B cell (primary cell): ENCODE measurements around the gene GPC5. TPM values are rescaled to one million over a fixed set of nuclear protein-coding genes. Genes with fewer than 3 reads are reported as not detected.

Experiments
- ATAC-seq: fragments of 200-7000 bp; cut with Tn5 transposase; one replicate; pipeline ENCODE4 v1.10.0; 2021; ENCODE audit warnings: low read depth, mild to moderate bottlenecking, moderate number of reproducible peaks, moderate library complexity
- CTCF ChIA-PET: fragments of 350-600 bp; sonication (Branson Sonifier 250); formaldehyde crosslinking; loops from one replicate; lab custom pipeline; 2021; ENCODE audit warnings: antibody characterized with exemption, inconsistent platforms; lab: Charles Lee
- POLR2A ChIA-PET: fragments of 350-600 bp; sonication (Branson Sonifier 250); formaldehyde crosslinking; loops from one replicate; lab custom pipeline; 2021; ENCODE audit warnings: antibody characterized with exemption; lab: Charles Lee
- DNase-seq: peaks from one replicate; pipeline ENCODE4 v3.0.0; 2013
- H2AFZ ChIP-seq: 2 replicates; pipeline ENCODE4 v1.6.1; 2012; ENCODE audit warnings: mild to moderate bottlenecking, low read depth, low read length; ENCODE audit not compliant: insufficient read depth, poor library complexity, severe bottlenecking
- H3K27ac ChIP-seq, 2 donors: 1 replicate in 1 of 2; 2 replicates in 1 of 2; pipeline ENCODE4 v1.5.1; 2012 to 2013; ENCODE audit warnings: low read length in 2 of 2, mild to moderate bottlenecking in 2 of 2, moderate library complexity in 1 of 2
- H3K27me3 ChIP-seq, 4 experiments: fragments of 200-600 bp in 1 of 4; sonication (generic) in 1 of 4; replicated peaks in 1 of 4; 1 replicate in 2 of 4; 2 replicates in 2 of 4; pipeline versions ENCODE4 v1.6.1 to v1.7.0; 2013 to 2016; ENCODE audit warnings: low read length in 3 of 4, mild to moderate bottlenecking in 2 of 4, mixed read lengths in 1 of 4, moderate library complexity in 1 of 4; ENCODE audit not compliant: insufficient read depth in 4 of 4, control insufficient read depth in 3 of 4; ENCODE audit errors: control extremely low read depth in 1 of 4
- H3K36me3 ChIP-seq, 2 experiments: replicated peaks in 1 of 2; 1 replicate in 1 of 2; 2 replicates in 1 of 2; pipeline versions ENCODE4 v1.6.1 to v1.7.1; 2013; ENCODE audit warnings: low read length in 1 of 2; ENCODE audit not compliant: insufficient read depth in 2 of 2, control insufficient read depth in 1 of 2; ENCODE audit errors: control extremely low read depth in 1 of 2, extremely low read depth in 1 of 2
- H3K4me1 ChIP-seq, 2 donors: fragments of 200-600 bp in 1 of 2; sonication (generic) in 1 of 2; 1 replicate in 1 of 2; 2 replicates in 1 of 2; pipeline versions ENCODE4 v1.5.1 to v1.6.1; 2013 to 2017; ENCODE audit warnings: low read length in 2 of 2; ENCODE audit not compliant: control insufficient read depth in 2 of 2, insufficient read depth in 2 of 2
- H3K4me2 ChIP-seq: replicated peaks from 2 replicates; pipeline ENCODE3; 2012; ENCODE audit warnings: mild to moderate bottlenecking, low read depth, low read length; ENCODE audit not compliant: poor library complexity, severe bottlenecking
- H3K4me3 ChIP-seq, 5 experiments: fragments of 200-600 bp in 1 of 5; sonication (generic) in 1 of 5; 1 replicate in 3 of 5; 2 replicates in 2 of 5; pipeline versions ENCODE4 v1.5.1 to v1.7.0; 2011 to 2016; ENCODE audit warnings: low read length in 4 of 5, mild to moderate bottlenecking in 4 of 5, low read depth in 2 of 5, control low read depth in 1 of 5, moderate library complexity in 1 of 5; ENCODE audit not compliant: insufficient read depth in 1 of 5; ENCODE audit errors: control extremely low read depth in 1 of 5, extremely low read depth in 1 of 5
- H3K79me2 ChIP-seq: fragments of 200-600 bp; sonication (generic); one replicate; pipeline ENCODE4 v1.6.0; 2016; ENCODE audit warnings: low read length; ENCODE audit not compliant: control insufficient read depth, insufficient read depth
- H3K9ac ChIP-seq: fragments of 200-600 bp; sonication (generic); 2 replicates; pipeline ENCODE4 v1.6.1; 2017; ENCODE audit warnings: mild to moderate bottlenecking, low read length, moderate library complexity
- H3K9me3 ChIP-seq, 3 donors: one replicate each; pipeline versions ENCODE4 v1.6.1 to v1.7.1; 2013; ENCODE audit warnings: low read length in 2 of 3; ENCODE audit not compliant: control insufficient read depth in 2 of 3, insufficient read depth in 1 of 3; ENCODE audit errors: control extremely low read depth in 1 of 3
- H4K20me1 ChIP-seq: 2 replicates; pipeline ENCODE4 v1.6.0; 2012; ENCODE audit warnings: mild to moderate bottlenecking, low read length; ENCODE audit not compliant: insufficient read depth, control insufficient read depth, poor library complexity, severe bottlenecking
- H3K27ac Mint-ChIP-seq: one replicate; pipeline ENCODE4 v1.8.0; 2021; ENCODE audit warnings: mixed read lengths
- H3K27me3 Mint-ChIP-seq: one replicate; pipeline ENCODE4 v1.8.0; 2021; ENCODE audit warnings: mixed read lengths
- H3K4me1 Mint-ChIP-seq: one replicate; pipeline ENCODE4 v1.8.0; 2021; ENCODE audit warnings: mixed read lengths
- H3K4me3 Mint-ChIP-seq: one replicate; pipeline ENCODE4 v1.8.0; 2021; ENCODE audit warnings: mixed read lengths
- H3K9me3 Mint-ChIP-seq: one replicate; pipeline ENCODE4 v1.8.0; 2022; ENCODE audit warnings: mixed read lengths; ENCODE audit not compliant: insufficient read depth
- EZH2 ChIP-seq: IDR thresholded peaks from 2 replicates; pipeline ENCODE4 v1.6.1; 2012; ENCODE audit warnings: borderline replicate concordance, low read depth, mild to moderate bottlenecking, moderate library complexity, low read length; ENCODE audit not compliant: insufficient read depth, poor library complexity, severe bottlenecking
- WGBS: methylation state at CpG from one replicate; pipeline ENCODE4 v1.1.5; 2013; ENCODE audit warnings: missing lambda C conversion rate; ENCODE audit not compliant: insufficient coverage; 5-methylcytosine and 5-hydroxymethylcytosine counted together
- intact Hi-C: fragments of 100-400 bp; cut with micrococcal nuclease; formaldehyde crosslinking; loops from one replicate; pipeline ENCODE4 v1.10.0; 2022
- polyA plus RNA-seq: library from polyadenylated mRNA; depleted of rRNA; stranded (reverse); fragments of >200 nt; gene quantifications from 2 replicates; pipeline ENCODE4 v1.2.3, GENCODE V29; 2012
- total RNA-seq, 2 donors: library from RNA; stranded (reverse); fragments of 120-200 nt in 1 of 2; gene quantifications; 1 replicate in 1 of 2; 2 replicates in 1 of 2; pipeline versions ENCODE4 v1.2.3 to v1.2.4, GENCODE V29; 2013 to 2022
- TF ChIP-seq, protein P1 (sequence below): fragments of 200-600 bp; IDR thresholded peaks from one replicate; pipeline ENCODE4 v1.8.0; 2022; ENCODE audit warnings: antibody characterized with exemption, mild to moderate bottlenecking

GPC5 gene
- total and polyA plus RNA-seq, 2 donors (not counting 1 experiment from before 2014, with no cell fraction given) = 0.15 to 0.30 TPM

GRCh38 chr13:92830821-92831220, 1432.4 kb downstream of the GPC5 start:
- H3K79me2 ChIP-seq = no peaks in the 10 kb centered on the region
- no peaks in the 10 kb centered on the region for H3K4me1 ChIP-seq
- Mint-ChIP-seq H3K4me1 (no peaks in the 10 kb centered on the region), H3K27me3 (no peaks in the 10 kb centered on the region), H3K9me3 (peaks cover 7% of the 10 kb centered on the region), H3K4me3 (no peak overlapping the region), H3K27ac (no peak overlapping the region)
- H3K36me3 ChIP-seq = no peaks in the 10 kb centered on the region
- WGBS = 95% methylated on average over 2 of the region's 3 CpGs
- H3K4me3 ChIP-seq = no peak overlapping the region
- no peaks in the 10 kb centered on the region for H3K27me3 ChIP-seq
- H3K27ac ChIP-seq = no peak overlapping the region
- DNase-seq (no peak), ATAC-seq (no peak)
- no peaks in the 10 kb centered on the region for H4K20me1 ChIP-seq
- H2AFZ ChIP-seq = no peak overlapping the region
- H3K4me2 ChIP-seq = no peak overlapping the region
- intact Hi-C loops = no loop called here
- POLR2A ChIA-PET = no interaction called here
- CTCF ChIA-PET = no interaction called here
- TF ChIP-seq EZH2 = no peak
- TF ChIP-seq, protein P1, sequence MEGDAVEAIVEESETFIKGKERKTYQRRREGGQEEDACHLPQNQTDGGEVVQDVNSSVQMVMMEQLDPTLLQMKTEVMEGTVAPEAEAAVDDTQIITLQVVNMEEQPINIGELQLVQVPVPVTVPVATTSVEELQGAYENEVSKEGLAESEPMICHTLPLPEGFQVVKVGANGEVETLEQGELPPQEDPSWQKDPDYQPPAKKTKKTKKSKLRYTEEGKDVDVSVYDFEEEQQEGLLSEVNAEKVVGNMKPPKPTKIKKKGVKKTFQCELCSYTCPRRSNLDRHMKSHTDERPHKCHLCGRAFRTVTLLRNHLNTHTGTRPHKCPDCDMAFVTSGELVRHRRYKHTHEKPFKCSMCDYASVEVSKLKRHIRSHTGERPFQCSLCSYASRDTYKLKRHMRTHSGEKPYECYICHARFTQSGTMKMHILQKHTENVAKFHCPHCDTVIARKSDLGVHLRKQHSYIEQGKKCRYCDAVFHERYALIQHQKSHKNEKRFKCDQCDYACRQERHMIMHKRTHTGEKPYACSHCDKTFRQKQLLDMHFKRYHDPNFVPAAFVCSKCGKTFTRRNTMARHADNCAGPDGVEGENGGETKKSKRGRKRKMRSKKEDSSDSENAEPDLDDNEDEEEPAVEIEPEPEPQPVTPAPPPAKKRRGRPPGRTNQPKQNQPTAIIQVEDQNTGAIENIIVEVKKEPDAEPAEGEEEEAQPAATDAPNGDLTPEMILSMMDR = no peak
- H3K9me3 ChIP-seq = no peaks in the 10 kb centered on the region
- H3K9ac ChIP-seq = no peak overlapping the region

GRCh38 chr13:92833071-92833470, 1434.7 kb downstream of the GPC5 start:
- TF ChIP-seq EZH2 = no peak
- TF ChIP-seq, protein P1 = no peak
- Histone ChIP-seq H3K4me2 (no peak overlapping the region), H3K9me3 (no peaks in the 10 kb centered on the region), H3K36me3 (no peaks in the 10 kb centered on the region), H3K79me2 (no peaks in the 10 kb centered on the region), H2AFZ (no peak overlapping the region), H4K20me1 (no peaks in the 10 kb centered on the region), H3K27me3 (no peaks in the 10 kb centered on the region), H3K4me1 (no peaks in the 10 kb centered on the region), H3K4me3 (no peak overlapping the region), H3K9ac (no peak overlapping the region), H3K27ac (no peak overlapping the region)
- H3K4me3 Mint-ChIP-seq = no peak overlapping the region
- ATAC-seq (no peak), DNase-seq (no peak)
- no peaks in the 10 kb centered on the region for H3K4me1 Mint-ChIP-seq
- intact Hi-C loops = no loop called here
- H3K9me3 Mint-ChIP-seq = no peaks in the 10 kb centered on the region
- no CpG with 5 or more reads among the region's 1 CpG for WGBS
- H3K27me3 Mint-ChIP-seq = no peaks in the 10 kb centered on the region
- CTCF ChIA-PET = no interaction called here
- POLR2A ChIA-PET = no interaction called here
- no peak overlapping the region for H3K27ac Mint-ChIP-seq
